ENCODE data around the gene TAAR5.

- TF ChIP-seq, protein P1, sequence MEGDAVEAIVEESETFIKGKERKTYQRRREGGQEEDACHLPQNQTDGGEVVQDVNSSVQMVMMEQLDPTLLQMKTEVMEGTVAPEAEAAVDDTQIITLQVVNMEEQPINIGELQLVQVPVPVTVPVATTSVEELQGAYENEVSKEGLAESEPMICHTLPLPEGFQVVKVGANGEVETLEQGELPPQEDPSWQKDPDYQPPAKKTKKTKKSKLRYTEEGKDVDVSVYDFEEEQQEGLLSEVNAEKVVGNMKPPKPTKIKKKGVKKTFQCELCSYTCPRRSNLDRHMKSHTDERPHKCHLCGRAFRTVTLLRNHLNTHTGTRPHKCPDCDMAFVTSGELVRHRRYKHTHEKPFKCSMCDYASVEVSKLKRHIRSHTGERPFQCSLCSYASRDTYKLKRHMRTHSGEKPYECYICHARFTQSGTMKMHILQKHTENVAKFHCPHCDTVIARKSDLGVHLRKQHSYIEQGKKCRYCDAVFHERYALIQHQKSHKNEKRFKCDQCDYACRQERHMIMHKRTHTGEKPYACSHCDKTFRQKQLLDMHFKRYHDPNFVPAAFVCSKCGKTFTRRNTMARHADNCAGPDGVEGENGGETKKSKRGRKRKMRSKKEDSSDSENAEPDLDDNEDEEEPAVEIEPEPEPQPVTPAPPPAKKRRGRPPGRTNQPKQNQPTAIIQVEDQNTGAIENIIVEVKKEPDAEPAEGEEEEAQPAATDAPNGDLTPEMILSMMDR (IDR thresholded peaks at IDR 0.05; ENCODE audit: low read depth, low read length) = no peak
- TF ChIP-seq POLR2A (IDR thresholded peaks at IDR 0.05; ENCODE audit: extremely low read depth, insufficient read length) = no peak
These were observed 37.2 kb downstream of the TAAR5 start, which contains the start of gene TAAR8 for GRCh38 chr6:132552372-132552771.
